ENCODE measurements around the gene PTPMT1.
"Not testable (repeated sequence)": the region's sequence is repeated elsewhere in the genome, so short reads cannot be mapped to it uniquely, and the experiment has no call there.

Gene PTPMT1

DNA sequence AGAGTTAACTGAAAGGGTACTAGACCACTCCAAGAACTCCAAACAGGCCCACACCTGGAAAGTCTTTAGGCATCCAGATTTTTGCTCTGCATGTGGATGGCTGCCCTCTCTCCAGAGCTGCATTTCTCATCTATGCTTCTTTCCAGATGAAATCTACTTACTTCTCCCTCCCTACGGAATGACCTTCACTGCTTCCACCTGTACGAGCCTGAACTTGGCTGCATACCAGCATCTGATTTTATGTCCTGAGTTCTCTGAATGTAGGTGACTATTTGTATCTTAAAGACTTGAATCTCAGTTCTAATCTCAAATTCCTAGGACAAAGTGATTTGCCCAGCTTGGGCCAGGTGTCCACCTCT is 25.7 kb upstream of the PTPMT1 start:
- intact Hi-C loops (cut with DNase I), result no loop called here
- no peak for DNase-seq

DNA sequence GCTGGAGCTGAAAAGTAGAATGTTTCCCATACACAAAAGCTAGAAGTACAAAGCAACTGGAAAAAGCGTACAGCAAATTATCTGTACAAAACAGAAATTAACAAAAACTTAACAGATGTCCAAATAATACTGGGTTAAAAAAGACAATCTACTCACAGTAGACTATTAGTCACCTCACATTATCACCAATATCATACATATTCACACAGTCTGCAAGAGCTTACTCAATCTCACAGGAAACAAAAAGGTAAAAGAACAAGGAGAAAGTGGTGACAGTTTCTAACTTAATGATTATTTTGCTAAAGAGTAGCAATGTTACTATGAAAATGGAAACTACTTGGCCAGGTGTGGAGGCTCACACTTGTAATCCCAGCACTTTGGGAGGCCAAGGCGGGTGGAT is 24.3 kb upstream of the PTPMT1 start:
- DNase-seq, result no peak
- intact Hi-C loops (cut with DNase I), result no loop called here

GRCh38 chr11:47545298-47545697 is 20.1 kb upstream of the PTPMT1 start:
- DNase-seq, result no peak
- intact Hi-C loops (cut with DNase I), result no loop called here

DNA sequence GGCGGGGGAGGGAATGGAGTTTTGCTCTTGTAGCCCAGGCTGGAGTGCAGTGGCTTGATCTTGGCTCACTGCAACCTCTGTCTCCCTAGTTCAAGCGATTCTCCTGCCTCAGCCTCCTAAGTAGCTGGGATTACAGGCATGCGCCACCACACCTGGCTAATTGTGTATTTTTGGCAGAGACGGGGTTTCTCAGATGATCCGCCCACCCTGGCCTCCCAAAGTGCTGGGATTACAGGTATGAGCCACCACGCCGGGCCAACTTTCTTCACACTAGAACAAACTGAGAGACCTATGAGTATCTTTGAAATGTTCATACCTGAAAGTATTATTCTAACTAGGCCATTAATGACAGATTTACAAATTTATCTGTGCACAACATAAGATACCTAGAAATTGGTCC is 19.1 kb upstream of the PTPMT1 start:
- DNase-seq; intact Hi-C loops (cut with DNase I): not testable (repeated sequence)

DNA sequence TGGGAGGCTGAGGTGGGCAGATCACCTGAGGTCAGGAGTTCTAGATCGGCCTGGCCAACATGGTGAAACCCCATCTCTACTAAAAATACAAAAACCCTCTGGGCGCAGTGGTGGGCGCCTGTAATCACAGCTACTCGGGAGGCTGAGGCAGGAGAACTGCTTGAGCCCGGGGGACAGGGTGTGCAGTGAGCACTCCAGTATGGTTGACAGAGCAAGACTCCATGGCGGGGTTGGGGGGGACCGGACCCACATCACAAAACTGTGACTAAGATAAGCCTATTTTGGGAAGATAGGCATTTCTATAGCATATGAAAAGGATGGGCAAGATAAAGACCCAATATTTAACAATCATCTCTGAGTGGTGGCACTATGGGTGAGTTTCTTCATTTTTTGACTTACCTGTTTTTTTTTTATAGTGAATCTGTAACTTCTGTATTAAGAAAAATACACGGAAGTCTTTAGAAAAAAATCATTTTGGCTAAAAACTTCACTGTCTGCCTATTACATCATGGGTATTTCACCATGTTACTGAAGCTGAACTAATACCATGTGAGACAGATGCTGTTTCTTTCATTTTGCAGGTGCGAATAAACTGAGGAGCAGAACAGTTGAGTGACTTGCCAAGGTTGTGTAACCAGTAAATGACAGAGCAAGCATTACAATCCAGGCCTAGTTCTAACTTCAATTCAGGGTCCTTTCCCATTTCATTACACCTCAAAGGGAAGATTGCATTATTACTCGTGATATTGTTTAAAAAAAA is 14.9 kb upstream of the PTPMT1 start:
- no peak for DNase-seq
- intact Hi-C loops (cut with DNase I), result loop anchor here (10.0 kb wide), 1 partner anchor 86 kb away; no protein-coding TSS in a partner anchor

DNA sequence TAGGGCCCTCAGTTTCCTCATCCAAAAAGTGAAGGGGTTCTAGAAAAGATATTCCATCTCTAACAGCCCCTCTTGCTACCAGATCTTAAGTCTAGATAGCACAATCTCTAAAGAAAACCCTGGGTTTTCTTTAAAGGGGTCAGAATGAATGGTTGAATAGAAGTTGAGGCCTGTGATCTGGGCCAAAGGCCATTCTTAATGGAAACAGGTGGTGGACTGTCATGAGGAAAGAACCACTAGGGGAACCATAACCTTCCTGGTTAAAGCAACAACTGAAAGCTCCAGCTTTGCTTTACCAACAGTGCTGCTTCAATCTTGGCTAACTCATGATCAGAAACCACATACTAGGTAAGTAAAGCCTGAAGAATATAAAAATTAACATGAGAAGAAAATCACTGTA is 14.3 kb upstream of the PTPMT1 start:
- no peak for DNase-seq

GRCh38 chr11:47552056-47552565 is 13.3 kb upstream of the PTPMT1 start:
- peak in 34 of 42 donors; percentile 5 to 59 (median 38) for DNase-seq
- intact Hi-C loops (cut with DNase I), result loop anchor here (2.0 to 10.0 kb wide), 2 partner anchors 87 to 127 kb away; no protein-coding TSS in a partner anchor

More for the DNA sequence above, 14.3 kb upstream of the PTPMT1 start:
- intact Hi-C loops (cut with DNase I), result loop anchor here (10.0 kb wide), 1 partner anchor 86 kb away; no protein-coding TSS in a partner anchor

DNA sequence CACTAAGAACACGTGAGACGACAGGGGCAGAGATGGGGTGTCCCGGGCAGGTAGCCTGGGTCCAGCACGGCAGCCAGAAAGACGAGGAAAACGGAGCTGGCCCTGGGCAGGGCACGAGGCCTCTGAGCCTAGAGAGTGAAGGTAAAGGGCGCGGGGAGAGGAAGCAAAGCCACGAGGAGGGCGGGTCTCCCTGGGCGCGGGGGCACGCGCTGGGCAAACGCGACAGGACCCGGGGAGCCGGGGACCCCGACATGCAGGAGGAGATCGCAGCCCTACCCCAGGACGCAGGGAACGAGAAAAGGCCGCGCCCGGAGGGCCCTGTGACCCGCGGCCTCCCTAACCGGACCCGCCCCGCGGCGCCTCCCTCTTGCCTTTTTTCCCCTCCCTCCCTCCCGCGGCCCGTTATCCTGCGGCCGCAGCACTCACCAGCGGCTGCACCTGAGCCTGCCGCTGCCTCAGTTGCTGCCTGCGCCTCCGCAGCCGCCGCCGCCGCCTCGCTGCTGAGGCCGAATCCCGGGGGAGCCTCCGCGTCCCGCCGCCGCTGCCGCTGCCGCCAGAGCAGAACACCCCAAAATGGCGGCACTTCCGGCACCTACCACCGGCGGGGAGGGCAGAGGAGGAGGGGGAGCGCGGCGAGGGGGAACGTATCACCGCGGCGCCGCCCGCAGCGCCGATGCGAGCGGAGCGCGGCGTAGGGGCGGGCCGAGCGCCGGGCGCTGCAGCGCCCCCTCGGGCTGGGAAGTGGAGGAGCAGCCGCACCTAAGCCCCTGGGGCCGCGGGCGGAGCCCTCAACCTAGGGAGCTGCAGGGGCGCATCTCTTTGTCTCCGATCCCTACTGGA is 12.6 kb upstream of the PTPMT1 start, which contains the start of gene CELF1:
TSS of gene CELF1 (minus strand) at position 567 of the 840 bp plus-strand sequence. CDS start 53,609 bp downstream, outside the sequence.
- DNase-seq, result peak; percentile 80 to 97 (median 93)
- intact Hi-C loops (cut with DNase I), result loop anchor here (2.0 to 10.0 kb wide), 2 partner anchors 88 to 128 kb away; no protein-coding TSS in a partner anchor

DNA sequence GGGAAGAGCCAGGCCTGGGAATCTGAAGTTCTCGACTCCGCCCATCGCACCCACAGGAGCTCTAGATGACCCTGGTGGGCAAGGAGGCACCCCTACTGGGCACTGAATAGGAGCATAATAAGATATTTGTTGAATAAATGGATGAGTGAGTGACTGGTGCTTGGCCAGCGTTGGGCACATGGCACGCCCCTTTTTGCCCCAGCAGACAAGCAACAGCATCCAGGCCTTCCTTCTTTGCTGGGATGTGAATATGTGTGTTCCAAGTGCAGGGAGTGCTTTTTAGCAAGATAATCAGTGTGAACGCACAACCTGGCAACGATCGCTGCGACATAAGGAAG is 12.0 kb upstream of the PTPMT1 start:
- intact Hi-C loops (cut with DNase I), result loop anchor here (2.0 to 10.0 kb wide), 2 partner anchors 89 to 129 kb away; no protein-coding TSS in a partner anchor
- DNase-seq, result peak in 1 of 42 donors; percentile 32

GRCh38 chr11:47557004-47557403 is 8.4 kb upstream of the PTPMT1 start:
- DNase-seq, result not testable (repeated sequence)
- intact Hi-C loops (cut with DNase I), result loop anchor here (10.0 kb wide), 1 partner anchor 92 kb away; no protein-coding TSS in a partner anchor

- intact Hi-C loops (cut with DNase I), result loop anchor here (10.0 kb wide), 1 partner anchor 94 kb away; no protein-coding TSS in a partner anchor
- no peak for DNase-seq
Measured at GRCh38 chr11:47558695-47559094, 6.7 kb upstream of the PTPMT1 start.

- intact Hi-C loops (cut with DNase I), result no loop called here
- no peak for DNase-seq
Measured at GRCh38 chr11:47560426-47560825, 5.0 kb upstream of the PTPMT1 start.

GRCh38 chr11:47562393-47562792 is 3.0 kb upstream of the PTPMT1 start:
- intact Hi-C loops (cut with DNase I); DNase-seq: not testable (repeated sequence)

- intact Hi-C loops (cut with DNase I); DNase-seq: not testable (repeated sequence)
Measured at GRCh38 chr11:47564366-47564765, 1.0 kb upstream of the PTPMT1 start.

GRCh38 chr11:47564933-47565339 is 463 bp upstream of the PTPMT1 start:
- DNase-seq, result no peak
- intact Hi-C loops (cut with DNase I), result no loop called here

DNA sequence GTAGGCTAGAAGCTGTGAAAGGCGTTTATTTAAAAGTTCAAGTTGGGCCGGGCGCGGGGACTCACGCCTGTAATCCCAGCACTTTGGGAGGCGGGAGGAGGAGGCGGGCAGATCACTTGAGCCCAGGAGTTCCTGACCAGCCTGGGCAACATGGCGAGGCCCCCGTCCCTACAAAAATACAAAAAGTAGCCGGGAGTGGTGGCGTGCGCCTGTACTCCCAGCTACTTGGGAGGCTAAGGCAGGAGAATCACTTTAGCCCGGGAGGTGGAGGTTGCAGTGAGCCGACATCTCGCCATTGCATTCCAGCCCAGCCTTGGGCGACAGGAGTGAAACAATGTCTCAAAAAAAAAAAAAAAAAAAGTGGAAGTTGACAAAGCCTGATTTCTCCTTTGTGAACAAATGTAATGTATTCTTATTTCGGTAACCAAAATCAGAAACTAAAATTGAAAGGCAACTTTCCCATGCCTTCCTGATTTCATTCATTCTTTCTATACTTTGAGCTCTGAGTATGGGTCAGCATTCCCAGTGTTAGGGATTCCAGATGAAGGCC is 825 bp downstream of the PTPMT1 start:
- peak in 2 of 42 donors; percentile 16 to 43 for DNase-seq
- intact Hi-C loops (cut with DNase I), result no loop called here

- DNase-seq, result no peak
- intact Hi-C loops (cut with DNase I), result no loop called here
Measured at GRCh38 chr11:47569646-47570045, 4.2 kb downstream of the PTPMT1 start.

DNA sequence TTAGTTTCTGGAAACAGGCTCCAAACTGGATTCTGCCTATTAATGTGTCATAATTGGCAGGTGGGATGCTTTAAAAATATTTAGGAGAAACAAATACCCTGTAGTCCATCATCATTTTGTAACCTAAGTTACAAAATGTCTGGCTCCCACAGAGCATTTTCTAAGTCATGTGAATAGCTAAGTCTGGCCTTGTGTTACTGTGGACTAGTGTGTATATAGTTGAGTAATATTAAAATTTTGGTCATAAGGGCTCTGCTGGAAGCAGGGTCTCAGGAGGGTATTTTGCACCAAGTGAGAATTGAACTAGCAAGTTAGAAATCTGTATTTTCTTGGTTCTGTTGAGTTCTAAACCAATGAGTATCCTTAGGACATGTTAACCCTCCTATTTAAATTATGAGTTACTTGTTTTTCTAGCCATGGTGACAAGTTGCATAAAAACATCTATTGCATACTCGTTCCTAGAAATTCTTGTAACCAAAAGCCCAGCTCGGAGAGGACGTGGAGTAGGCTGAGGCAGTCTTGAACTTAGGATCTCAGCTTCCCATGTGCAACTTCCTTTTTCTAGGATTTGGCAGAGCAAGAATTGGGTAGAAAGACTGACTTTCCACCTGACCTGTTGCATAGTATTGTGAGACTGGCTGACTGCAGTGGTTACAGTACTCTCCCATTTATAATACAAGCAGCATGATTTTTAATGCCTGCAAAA is 5.4 kb downstream of the PTPMT1 start:
- intact Hi-C loops (cut with DNase I), result no loop called here
- no peak for DNase-seq

GRCh38 chr11:47571357-47571729 is 5.9 kb downstream of the PTPMT1 start:
- intact Hi-C loops (cut with DNase I), result no loop called here

More at GRCh38 chr11:47571357-47571729, 5.9 kb downstream of the PTPMT1 start:
- DNase-seq, result no peak
